Measurements from ENCODE around the gene PROM1.

DNA sequence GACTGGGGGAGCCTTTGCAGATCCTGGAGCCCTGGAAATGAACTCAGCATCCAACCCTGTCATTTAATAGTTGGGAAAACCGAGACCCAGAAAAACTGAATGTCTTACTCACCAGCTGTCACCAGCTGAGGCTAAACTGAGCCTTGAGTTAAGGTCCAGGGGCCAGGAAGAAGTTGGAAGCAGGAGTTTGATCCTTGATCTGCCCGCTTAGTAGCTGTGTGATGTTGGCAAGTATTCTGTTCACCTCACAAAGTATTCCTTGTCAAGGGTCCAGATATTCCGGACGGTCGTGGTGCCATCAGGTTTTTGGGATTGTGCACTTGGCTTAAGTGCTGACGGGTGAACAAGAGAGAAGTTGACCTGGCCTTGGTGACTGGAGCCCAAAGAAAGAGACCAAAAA, 30.7 kb upstream of the PROM1 start:
- TF ChIP-seq, protein P1, sequence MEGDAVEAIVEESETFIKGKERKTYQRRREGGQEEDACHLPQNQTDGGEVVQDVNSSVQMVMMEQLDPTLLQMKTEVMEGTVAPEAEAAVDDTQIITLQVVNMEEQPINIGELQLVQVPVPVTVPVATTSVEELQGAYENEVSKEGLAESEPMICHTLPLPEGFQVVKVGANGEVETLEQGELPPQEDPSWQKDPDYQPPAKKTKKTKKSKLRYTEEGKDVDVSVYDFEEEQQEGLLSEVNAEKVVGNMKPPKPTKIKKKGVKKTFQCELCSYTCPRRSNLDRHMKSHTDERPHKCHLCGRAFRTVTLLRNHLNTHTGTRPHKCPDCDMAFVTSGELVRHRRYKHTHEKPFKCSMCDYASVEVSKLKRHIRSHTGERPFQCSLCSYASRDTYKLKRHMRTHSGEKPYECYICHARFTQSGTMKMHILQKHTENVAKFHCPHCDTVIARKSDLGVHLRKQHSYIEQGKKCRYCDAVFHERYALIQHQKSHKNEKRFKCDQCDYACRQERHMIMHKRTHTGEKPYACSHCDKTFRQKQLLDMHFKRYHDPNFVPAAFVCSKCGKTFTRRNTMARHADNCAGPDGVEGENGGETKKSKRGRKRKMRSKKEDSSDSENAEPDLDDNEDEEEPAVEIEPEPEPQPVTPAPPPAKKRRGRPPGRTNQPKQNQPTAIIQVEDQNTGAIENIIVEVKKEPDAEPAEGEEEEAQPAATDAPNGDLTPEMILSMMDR (IDR thresholded peaks at IDR 0.05): no peak
- TF ChIP-seq POLR2A (IDR thresholded peaks at IDR 0.05): no peak
- TF ChIP-seq EP300 (IDR thresholded peaks at IDR 0.05): no peak
